OCI-LY7 (cell line): ENCODE data around the gene OR2B2.

Experiments
- EZH2phosphoT487 ChIP-seq: fragments of 200-600 bp; sonication (generic); IDR thresholded peaks from 2 replicates; pipeline ENCODE4 v1.6.1; 2018; ENCODE audit warnings: low read depth, borderline replicate concordance, mild to moderate bottlenecking, mixed run types, antibody characterized with exemption, low read length, moderate library complexity, mixed read lengths
- TF ChIP-seq, protein P1 (sequence below): fragments of 200-600 bp; sonication (generic); conservative IDR thresholded peaks from 2 replicates; pipeline ENCODE4 v1.5.1; 2014; ENCODE audit warnings: mild to moderate bottlenecking, antibody characterized with exemption, low read length, moderate library complexity, mixed read lengths

DNA sequence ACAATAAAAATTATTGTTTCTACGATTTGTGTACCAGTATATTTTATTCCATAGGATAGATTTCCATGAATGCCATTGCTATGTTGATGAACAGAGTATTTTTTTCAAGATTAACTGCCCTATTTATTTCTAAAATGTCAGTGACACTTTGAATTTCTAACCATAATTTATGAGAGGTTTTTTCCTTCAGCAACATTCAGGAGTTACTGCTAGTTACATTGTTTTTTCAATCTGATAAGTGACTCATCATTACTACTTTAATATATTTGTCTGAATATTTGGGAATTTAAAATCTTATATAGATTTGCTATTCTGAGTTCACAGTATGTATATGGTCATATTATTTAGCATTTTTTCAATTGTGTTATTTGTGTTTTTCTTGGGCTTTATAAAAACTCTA, 38.8 kb upstream of the OR2B2 start:
- TF ChIP-seq, protein P1, sequence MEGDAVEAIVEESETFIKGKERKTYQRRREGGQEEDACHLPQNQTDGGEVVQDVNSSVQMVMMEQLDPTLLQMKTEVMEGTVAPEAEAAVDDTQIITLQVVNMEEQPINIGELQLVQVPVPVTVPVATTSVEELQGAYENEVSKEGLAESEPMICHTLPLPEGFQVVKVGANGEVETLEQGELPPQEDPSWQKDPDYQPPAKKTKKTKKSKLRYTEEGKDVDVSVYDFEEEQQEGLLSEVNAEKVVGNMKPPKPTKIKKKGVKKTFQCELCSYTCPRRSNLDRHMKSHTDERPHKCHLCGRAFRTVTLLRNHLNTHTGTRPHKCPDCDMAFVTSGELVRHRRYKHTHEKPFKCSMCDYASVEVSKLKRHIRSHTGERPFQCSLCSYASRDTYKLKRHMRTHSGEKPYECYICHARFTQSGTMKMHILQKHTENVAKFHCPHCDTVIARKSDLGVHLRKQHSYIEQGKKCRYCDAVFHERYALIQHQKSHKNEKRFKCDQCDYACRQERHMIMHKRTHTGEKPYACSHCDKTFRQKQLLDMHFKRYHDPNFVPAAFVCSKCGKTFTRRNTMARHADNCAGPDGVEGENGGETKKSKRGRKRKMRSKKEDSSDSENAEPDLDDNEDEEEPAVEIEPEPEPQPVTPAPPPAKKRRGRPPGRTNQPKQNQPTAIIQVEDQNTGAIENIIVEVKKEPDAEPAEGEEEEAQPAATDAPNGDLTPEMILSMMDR, result no peak
- no peak for TF ChIP-seq EZH2phosphoT487
